Neural progenitor cell (in vitro differentiated cells): ENCODE data around the gene DGKE.

Experiments
- EZH2 ChIP-seq: fragments of 200-600 bp; sonication (generic); IDR thresholded peaks from 2 replicates; pipeline ENCODE4 v1.6.1; 2017; ENCODE audit warnings: antibody characterized with exemption, mild to moderate bottlenecking, moderate library complexity
- EZH2phosphoT487 ChIP-seq: fragments of 200-600 bp; sonication (generic); IDR thresholded peaks from 2 replicates; pipeline ENCODE4 v1.6.1; 2017; ENCODE audit warnings: antibody characterized with exemption
- TF ChIP-seq, protein P1 (sequence below): fragments of 200-600 bp; sonication (generic); IDR thresholded peaks from 2 replicates; pipeline ENCODE4 v1.5.1; 2017; ENCODE audit warnings: antibody characterized with exemption, mild to moderate bottlenecking

DNA sequence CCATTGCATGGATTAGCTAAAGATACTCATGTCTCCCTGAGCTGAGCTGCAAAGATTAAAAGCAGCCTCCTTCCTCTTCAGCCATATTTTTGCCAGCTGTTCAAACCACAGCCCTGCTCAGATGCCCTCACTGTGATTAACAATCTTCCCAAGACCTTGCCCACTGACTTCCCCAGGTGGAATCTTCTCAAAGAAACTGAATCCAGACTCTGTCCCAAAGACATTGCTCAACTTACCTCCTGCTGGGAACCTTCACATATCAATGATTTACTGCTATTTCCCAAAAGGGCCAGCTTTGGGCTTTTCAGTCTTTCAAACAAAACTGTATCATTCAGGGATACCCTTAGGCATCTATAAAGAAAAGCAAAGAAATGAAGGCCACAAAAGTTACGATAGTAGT lies 9.4 kb upstream of the DGKE start:
- TF ChIP-seq, protein P1, sequence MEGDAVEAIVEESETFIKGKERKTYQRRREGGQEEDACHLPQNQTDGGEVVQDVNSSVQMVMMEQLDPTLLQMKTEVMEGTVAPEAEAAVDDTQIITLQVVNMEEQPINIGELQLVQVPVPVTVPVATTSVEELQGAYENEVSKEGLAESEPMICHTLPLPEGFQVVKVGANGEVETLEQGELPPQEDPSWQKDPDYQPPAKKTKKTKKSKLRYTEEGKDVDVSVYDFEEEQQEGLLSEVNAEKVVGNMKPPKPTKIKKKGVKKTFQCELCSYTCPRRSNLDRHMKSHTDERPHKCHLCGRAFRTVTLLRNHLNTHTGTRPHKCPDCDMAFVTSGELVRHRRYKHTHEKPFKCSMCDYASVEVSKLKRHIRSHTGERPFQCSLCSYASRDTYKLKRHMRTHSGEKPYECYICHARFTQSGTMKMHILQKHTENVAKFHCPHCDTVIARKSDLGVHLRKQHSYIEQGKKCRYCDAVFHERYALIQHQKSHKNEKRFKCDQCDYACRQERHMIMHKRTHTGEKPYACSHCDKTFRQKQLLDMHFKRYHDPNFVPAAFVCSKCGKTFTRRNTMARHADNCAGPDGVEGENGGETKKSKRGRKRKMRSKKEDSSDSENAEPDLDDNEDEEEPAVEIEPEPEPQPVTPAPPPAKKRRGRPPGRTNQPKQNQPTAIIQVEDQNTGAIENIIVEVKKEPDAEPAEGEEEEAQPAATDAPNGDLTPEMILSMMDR: no peak
- TF ChIP-seq EZH2 (no peak), EZH2phosphoT487 (no peak)
